ENCODE data around the gene FLAD1.
A peak's percentile ranks its signal among the peaks of the same experiment; 100 is the strongest.

FLAD1 gene

DNA sequence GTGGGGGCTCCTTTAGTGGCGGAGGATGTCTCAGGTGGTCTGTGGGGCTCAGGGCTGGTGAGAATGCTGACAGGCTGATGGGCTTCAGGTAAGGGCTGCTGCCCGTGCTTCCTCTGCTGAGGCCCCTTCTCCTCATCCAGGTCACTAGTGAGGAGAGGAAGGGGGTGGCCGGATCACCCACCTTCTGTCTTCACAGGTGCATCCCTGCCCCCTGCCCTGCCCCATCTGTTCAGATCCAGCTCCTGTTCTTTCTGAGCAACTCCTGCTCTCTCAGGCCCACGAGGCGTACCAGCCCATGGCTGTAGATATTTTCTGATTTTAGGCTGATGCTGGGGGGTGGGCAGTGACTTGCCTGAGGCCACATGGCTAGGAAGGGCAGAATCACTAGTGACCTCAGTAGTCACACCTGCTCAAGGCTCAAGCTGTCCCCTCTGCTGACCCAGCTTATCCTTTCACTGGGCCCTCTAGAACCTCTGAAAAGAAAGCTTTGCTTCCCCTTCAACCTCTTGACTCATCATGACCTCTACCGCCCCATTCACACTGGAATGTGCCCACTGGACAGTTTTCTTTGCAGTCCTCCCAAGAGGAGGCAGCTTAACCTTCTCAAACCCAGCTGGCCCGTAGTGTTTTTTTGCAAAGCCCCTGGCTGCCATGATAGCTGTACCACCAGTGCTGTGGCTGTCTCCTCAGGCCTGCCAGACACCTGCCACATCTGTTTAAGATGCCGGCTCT lies 35.6 kb downstream of the FLAD1 start:
- DNase-seq: no peak

DNA sequence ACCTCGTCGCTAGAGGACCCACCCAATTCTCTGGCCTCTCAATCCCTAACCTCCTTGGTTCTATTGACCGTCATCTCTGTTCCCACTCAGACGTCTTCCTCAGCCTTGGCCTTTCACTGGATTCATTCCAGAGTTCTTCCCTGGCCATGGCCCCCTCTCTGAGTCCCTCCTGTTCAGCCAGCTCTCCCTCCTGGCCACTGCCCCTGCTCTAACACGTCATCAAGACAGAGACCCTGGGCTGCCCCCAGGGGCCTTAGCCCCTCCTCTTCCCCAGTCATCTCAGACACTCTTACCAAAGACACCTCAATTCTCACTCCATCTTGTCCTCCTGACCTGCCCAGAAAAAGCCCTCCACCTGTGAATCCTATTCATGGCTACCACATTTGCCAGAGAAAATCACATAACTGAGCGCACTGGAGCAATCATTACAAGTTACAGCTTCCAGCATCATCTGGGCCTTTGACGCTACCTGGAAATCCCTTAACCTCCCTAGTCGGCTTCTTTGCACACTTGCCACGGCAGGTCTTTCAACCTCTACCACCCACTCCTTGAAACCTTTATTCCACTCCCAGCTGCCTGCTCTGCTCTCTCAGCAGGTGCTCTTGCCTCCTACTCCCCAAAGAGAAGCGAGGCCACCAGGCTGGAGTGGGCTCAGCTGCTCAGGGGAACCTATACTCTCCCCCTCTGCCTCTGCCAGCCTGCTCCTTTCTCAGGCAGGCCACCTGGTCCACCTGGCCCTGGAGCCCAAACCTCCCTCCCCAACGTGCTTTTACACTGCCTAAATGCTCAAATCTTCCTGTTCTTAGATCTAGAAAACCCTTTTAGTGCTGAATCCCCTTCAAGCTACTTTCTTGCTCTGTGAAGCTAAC lies 36.5 kb downstream of the FLAD1 start:
- no peak for DNase-seq

DNA sequence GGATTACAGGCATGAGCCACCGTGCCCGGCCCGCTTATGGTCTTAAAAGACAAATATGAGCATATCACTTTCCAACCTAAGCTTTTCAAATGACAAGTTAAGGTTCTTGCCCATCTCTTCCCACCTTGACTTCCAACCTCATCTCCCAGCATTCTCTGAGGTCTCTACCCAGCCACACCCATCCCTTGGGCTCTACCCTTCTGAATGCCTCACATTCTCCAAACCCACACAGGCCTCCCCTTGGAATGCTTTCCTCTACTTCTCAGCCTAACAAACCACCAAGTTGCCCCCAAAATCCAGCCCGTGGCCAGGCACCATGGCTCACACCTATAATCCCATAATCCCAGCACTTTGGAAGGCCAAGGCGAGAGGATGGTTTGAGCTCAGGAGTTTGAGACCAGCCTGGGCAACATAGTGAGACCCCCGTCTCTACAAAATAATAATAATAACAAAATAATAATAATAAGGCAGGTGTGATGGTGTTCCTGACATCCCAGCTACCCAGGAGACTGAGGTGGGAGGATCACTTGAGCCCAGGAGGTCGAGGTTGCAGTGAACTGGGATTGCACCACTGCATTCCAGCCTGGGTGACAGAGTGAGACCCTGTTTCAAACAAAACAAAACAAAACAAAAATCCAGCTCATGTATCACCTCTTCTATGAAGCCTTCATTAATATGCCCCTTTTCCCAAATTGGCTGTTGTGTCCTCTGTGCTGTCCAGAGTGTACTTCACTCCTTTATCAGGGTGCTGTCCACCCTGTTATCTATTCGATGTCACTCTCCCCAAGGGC lies 39.2 kb downstream of the FLAD1 start:
- no peak for DNase-seq

DNA sequence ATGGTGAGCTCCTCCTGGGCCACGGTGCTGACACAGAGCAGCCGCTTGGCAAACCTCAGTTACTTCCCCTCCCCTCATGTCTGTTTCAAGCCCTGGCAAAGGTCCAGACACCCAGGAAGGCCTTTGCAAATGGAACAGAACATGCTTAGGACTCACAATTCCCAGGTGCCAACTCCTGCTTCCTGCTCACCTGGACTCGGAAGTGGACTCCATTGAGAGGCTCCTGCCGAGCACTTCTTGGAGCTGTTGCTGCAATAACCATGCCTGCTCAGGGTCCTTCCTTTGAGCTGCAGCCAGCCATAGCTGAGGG lies 39.7 kb downstream of the FLAD1 start:
- DNase-seq: peak; percentile 13

DNA sequence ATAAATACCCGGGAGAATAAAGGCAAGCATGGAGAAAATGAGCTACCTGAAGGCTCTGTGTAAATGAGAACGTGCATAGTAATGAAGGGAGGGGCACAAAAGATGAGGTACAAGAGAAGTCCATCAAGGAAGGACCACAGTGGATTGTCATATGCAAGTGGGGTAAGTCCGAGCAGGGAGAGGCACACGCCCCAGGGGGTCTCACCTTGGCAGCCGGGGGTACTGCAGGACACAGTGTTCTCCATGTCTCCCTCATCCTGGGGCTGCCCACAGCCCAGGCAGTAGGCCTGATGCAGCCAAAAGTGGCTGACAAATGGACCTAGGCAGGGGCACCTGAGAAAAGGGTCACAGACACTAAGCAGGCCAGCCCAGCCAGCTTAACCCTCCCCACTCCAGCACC lies 40.5 kb downstream of the FLAD1 start:
- DNase-seq: no peak

DNA sequence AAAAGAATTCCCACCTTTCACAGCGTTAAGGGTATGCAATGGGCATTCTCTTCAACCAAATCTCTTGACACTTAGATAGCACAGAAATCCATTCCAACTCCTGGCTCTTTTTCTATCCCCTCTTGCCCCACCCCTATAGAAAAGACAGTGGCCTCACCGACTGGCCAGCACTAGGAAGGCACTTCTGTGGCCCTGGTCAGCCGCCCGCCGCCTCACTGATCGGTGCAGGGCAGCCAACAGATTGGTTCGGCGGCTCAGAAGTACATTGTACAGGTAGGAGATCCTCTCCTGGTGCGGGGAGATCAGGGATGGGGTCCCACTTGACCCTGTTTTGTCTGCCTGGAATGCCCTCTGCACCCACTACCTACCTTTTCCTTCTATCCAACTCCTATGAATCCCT lies 41.2 kb downstream of the FLAD1 start:
- no peak for DNase-seq

DNA sequence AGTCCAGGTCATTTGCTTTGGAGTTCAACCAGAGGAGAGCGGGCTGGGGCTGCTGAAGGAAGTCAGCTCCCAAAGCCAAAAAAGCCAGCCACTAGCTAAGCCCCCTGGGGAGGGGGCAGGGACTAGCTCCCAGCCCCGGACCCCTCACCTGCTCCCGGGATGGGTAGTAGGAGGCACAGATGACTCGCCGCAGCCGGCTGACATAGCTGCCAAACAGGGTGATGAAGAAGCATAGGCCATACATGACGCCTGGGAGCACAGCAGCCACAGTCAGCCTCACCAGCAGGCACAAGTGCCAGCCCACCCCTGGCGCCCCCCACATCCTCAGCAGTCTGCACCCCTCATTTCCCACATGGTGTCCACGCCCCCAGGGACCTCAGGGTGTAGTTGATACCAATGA lies 43.0 kb downstream of the FLAD1 start:
- no peak for DNase-seq

DNA sequence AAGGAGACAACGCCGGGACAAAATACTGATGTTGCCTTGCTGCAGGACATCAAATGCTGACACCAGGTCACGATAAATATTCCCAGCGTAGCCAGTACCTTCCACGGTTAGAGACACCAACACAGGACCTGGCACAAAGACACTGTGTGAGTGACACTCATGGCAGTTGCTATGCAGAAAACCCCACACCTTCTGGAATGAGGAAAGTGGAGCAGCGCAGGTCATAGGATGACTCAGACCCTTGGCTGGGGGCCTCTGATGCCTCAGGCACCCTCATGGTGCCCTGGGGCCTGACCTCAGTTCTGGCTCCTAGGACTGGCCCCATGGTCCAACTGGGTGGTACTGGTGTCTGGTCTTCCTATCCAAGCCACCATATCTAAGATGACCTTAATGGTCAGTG lies 43.4 kb downstream of the FLAD1 start:
- DNase-seq: no peak

DNA sequence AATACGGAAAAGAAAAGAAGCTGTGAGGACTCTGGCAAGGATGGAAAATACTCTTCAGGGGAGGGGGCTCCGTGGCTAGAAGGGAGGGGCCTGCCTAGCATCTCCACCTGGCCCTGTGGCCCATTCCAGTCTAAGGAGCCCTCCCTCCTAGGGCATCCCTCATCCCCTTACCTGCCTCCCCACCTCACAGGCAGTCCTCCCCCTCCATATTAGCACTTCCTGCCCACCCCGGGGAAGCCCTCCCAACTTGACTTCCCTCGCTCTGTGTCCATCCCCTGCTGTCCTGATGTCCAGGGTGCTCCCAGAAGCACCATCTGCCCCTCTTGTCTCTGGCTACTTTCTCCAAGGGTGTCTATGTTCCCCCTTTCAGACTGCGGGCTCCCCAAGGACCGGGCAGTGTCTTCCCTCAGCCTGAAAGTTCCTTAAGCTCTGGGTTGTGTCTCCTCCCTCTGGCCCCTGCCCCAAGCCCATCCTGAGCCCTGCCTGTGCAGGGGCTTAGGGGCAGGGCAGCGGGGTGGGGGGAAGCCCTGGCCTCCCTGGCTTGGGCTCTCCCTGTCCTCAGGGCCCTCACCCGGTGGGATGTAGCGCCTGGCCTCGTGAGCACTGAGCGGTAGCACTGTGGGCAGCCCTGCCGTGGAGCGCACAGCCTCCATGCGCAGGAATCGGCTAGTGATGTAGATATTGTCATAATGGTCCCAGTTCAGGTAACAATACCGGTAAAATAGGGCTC lies 46.5 kb downstream of the FLAD1 start:
- DNase-seq: no peak

DNA sequence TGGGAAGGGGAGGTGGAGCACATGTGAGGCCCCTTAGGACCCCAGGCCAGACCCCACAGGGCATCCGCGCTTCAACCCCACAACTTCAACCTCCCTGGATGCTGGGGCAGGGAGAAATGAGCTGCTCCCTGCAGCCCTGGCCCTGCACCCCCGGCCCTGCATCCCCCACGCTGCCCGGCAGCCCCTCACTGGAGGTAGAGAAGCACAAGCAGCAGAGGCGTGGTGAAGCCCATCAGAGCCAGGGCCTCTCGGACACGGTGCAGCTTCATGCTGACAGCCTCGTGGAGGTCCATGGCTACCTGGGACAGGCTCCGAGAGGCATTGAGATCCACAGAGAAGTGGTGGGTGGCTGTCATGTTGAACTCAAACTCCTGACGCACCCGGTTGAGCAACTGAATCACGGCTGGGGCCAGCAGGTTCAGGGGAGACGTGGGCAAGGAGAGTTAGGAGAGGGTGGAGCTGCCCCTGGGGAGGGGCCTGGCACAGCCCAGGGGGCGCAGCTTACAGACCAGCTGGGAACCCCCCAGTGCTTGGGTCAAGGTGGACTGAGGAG lies 47.2 kb downstream of the FLAD1 start:
- no peak for DNase-seq

DNA sequence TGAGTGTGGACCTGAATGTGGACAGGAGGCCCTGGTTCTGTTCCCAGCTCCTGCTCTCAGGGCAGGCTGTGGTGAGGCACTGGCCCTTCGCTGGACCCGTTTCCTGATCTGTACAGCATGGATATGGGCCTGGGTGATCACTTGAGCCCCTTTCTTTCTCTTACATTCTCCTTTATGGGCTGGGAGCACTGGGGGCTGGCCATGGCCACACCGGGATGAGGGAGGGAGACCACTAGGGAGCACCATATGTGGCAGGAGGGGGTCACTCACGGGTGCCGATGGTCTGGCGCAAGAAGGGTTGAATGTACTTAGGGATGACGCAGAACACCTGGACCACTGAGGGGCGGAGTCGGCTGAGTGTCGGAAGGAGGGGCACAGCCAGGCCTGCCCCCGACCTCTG lies 47.8 kb downstream of the FLAD1 start:
- no peak for DNase-seq

DNA sequence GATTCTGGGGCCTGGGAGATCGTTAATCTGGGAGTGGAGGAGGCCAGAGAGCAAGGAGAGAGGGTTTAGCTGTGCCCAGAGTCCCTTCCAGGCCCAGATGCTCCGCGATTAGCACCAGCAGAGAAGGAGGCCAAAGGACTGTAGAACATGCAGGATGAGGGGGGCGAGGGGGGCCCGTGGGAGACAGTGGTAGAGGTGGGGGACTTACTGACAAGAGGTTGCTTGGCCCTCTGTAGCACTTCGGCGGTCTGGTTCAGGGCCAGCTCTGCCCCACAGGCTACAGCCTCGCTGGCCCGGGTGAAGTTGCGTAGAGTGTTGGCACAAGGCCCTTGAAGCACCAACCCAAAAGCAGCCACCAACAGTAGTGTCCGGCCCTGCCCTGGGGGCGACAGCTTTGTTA lies 49.7 kb downstream of the FLAD1 start:
- DNase-seq: no peak

DNA sequence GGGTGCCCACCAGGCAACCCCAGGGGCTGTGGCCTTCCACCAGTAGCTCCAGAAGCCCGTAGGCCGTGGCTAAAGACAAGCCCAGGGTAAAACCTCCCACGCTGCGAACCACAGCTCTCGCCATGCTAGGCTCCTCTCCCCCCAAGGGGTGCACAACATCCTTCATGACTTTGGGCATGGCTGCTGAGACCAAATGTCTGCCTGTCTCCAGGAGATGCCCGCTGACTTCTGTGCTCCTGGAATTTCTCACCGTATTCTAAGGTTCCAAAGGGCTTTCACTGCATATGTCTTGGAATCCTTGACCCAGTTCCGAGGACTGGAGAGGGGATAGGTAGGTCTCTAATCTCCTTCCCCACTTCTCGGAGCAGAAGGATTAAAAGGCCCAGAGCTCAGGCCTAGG lies 50.4 kb downstream of the FLAD1 start, which contains the start of the genes DCST1 and DCST2:
DCST1 (plus strand) TSS at position 301 of the 400 bp plus-strand sequence. CDS start 213 bp downstream, outside the sequence.
DCST2 (minus strand) TSS at position 258 of the 400 bp plus-strand sequence; CDS start at position 178, 80 bp downstream.
- no peak for DNase-seq

DNA sequence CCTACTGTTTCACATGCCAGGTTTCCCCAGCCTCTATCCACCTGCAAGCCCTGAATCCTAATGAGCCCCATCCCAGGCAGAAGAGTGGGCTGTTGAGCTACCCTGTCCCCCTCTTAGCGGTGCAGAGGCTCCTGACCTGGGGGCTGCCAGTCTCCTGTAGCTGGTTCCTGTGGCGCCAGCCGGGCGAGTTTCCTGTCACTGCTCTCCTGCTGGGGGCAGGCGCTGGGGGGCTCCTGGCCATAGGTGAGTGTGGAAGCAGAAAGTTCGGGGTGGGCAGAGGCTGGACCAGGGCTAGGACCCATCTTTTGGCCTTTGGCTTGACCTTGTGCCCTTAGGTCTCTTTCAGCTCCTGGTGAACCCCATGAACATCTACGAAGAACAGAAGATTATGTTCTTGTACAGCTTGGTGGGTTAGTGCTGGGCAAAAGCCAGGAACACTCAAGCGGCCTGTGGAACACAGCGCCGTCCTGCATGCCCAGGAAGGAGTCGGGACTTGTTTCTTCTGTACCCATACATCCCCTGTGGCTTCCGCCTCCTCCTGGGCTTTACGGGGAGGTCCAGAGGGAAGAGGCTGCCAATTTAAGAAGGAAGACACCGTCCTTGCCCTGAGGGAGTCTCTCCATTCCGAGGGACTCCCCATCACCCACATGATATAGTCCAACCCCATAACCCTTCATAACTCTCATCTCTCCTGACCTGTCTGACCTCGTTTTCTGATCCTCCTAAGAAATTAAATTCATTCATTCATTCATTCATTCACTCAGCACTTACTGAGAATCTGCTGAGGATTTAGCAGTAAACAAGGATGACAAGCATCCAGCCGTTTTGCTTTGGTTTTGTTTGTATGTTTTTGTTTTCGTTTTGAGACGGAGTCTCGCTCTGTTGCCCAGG lies 51.4 kb downstream of the FLAD1 start:
- no peak for DNase-seq

DNA sequence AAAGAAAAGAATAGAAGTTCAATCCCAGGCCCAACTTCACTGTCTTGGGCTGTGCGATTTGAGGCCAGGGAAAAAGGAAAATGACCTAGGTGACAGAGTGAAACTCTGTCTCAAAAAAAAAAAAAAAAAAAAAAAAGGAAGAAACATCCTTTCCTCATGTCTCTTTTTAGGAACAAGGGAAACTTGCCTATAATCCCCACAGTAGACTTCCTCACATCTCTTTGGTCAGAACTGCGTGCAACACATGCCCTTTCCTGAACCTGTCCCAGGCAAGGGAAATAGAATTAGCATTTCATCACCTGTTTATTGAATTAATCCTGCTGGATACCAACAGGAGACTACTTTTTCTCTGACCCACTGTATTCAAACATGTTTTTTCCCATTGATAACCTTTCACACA lies 52.8 kb downstream of the FLAD1 start:
- no peak for DNase-seq

DNA sequence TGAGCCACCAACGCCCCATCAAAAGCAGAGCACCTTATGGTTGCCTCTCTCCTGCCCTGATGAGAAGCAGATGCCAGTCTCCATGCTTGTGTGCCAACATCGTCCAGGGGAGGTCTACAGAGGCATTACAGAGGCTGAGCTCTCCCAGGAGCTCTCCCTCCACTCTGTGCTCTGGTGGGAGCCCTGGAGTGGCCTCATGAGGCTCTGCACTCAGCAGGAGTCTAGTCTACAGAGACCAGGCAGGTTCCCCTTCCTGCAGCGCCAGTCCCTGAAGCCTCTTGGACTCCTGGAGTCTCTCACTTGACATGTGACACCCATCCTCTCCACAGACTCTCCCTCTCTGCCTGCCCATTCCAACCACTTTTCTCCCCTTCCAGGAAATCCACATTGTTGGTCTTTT lies 53.9 kb downstream of the FLAD1 start:
- no peak for DNase-seq

DNA sequence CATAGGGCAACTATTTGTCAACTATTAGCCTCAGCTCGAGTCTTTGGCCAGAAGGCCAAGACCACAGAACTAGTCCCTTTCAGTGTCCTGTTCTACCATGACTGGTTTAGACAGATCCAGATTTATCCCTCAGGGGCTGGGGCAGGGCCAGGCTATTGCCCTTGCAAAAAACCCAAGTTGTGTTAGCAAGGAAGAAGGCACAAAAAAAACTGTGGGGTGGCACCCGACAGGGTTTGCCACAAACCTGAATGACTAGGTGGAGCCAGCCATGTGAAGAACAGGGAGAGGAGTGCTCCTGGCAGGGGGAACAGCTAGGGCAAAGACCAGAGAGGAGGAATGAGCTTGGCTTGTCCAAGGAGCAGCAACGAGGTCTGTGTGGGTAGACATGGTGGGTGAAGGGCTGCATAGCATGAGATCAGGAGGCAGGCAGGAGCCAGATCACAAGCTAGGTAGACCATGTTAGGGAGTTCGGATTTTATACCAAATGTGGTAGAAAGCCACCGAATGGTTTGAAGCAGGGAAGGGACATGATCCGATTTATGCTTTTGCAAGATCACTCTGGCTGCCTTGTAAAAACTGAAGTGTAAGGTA lies 54.8 kb downstream of the FLAD1 start:
- no peak for DNase-seq

DNA sequence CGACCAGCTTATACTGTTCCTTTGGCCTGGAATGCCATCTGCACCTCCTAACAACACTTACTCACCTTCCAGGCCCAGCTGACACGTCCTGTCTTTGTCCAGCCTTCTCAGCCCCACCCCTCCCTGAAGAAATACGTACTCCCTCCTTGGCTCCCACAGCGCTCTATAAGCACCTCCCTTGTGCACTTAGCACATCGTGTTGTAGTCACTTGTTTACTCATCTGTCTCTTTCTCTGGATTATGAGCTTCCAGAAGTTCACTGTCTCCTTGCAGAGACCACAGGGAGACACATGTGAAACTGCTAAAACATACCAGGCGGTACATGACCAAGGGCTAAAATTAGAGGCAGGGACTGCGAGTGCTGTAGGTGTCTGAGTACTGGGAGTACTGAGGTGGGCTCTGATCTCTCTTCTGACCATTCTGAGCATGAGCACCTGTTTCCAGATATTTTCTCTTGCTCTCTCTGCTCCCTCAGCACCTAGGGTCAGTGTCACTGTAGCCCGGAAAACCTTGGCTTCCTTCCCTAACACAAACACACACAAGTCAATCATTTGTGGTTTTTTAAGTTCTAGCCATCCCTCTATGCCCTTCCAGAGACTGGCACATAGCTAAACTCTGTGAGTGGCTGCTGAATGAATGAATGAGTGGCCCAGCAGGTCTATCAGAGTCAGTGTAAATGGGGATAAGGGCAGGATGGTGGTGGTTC lies 55.6 kb downstream of the FLAD1 start:
- no peak for DNase-seq

DNA sequence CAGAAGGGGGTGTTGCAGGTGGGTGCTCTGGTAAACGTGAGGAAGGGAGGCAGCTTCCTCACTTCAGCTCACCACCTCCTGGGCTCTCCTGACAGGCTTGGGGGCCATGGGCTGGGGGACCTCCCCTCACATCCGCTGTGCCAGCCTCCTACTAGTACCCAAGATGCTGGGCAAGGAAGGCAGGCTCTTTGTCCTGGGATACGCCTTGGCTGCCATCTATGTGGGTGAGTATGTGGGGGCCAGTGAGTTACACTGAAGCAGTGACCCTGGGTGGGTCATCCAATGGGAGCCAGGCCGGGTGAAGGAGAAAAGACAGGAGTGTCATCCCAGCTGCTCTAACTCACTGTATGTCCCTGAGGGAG lies 56.1 kb downstream of the FLAD1 start:
- no peak for DNase-seq

DNA sequence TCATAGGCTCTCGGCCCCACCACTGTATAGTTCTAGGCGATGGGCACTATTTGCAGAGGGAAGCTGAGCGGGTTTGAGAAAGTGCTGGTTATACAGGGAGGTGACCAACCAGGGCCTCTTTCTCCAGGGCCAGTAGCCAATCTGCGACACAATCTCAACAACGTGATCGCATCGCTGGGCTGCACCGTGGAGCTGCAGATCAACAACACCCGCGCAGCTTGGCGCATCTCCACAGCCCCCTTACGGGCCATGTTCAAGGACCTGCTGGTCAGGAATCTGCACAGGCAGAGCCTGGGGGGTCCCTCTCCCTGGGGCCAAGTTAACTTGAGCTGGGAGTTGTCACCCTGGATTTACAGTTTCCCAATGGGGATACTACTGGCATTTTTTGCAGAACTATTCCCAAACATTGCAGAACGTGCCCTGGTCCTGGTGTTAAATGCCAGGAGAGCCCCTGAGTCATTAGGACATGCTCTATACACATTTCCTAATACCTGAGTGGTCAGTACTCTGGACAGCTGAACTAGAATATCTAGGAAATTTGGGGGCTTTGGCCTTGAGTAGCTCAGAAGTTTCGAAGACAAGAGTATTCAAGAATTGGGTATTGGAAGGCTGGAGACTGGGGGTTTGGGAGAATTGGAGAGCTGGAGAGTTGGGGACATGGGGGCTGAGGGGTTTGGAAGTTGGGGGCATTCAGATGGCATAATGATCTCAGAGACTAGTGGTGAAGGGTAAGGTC lies 57.4 kb downstream of the FLAD1 start:
- DNase-seq: no peak
